ENCODE data around the gene C3orf18.

C3orf18 gene

GRCh38 chr3:50611464-50612233 is 44.1 kb upstream of the C3orf18 start, which contains the start of gene CISH:
Gene CISH, minus strand, starts transcription at chr3:50611774. Its CDS starts 124 bp downstream, at chr3:50611650.
- Histone ChIP-seq H3K4me3 (ENCODE audit: insufficient read length, low read depth) (peak within 1 kb of the TSS; percentile 56), H3K9ac (ENCODE audit: insufficient read length, low read depth) (peak within 1 kb of the TSS; percentile 74), H3K4me1 (ENCODE audit: insufficient read depth, insufficient read length) (peaks cover 14% of the 10 kb centered on the region), H3K9me3 (ENCODE audit: insufficient read depth, low read length) (no peaks in the 10 kb centered on the region), H3K36me3 (ENCODE audit: insufficient read depth, insufficient read length, low read length) (peaks cover 20% of the 10 kb centered on the region), H3K27me3 (ENCODE audit: insufficient read depth, insufficient read length) (peaks cover 53% of the 10 kb centered on the region)
- peak; percentile 88 for DNase-seq (ENCODE audit: low read depth, low spot score)
- no peak for TF ChIP-seq YY1 (IDR thresholded peaks at IDR 0.05; ENCODE audit: insufficient read depth, insufficient read length)
- no peak for TF ChIP-seq SUZ12 (IDR thresholded peaks at IDR 0.05; ENCODE audit: extremely low read depth, insufficient read depth, insufficient read length)
- TF ChIP-seq ZNF274 (IDR thresholded peaks at IDR 0.05; ENCODE audit: low read depth, low read length), result no peak

GRCh38 chr3:50610992-50611463 is 43.5 kb upstream of the C3orf18 start:
- peak overlapping the region; percentile 56 for H3K4me3 ChIP-seq (ENCODE audit: insufficient read length, low read depth)
- no peaks in the 10 kb centered on the region for H3K9me3 ChIP-seq (ENCODE audit: insufficient read depth, low read length)
- peaks cover 14% of the 10 kb centered on the region for H3K4me1 ChIP-seq (ENCODE audit: insufficient read depth, insufficient read length)
- H3K36me3 ChIP-seq (ENCODE audit: insufficient read depth, insufficient read length, low read length), result peaks cover 22% of the 10 kb centered on the region
- H3K9ac ChIP-seq (ENCODE audit: insufficient read length, low read depth), result peak overlapping the region; percentile 72
- peaks cover 49% of the 10 kb centered on the region for H3K27me3 ChIP-seq (ENCODE audit: insufficient read depth, insufficient read length)
- TF ChIP-seq SUZ12 (IDR thresholded peaks at IDR 0.05; ENCODE audit: extremely low read depth, insufficient read depth, insufficient read length) (no peak), YY1 (IDR thresholded peaks at IDR 0.05; ENCODE audit: insufficient read depth, insufficient read length) (no peak), ZNF274 (IDR thresholded peaks at IDR 0.05; ENCODE audit: low read depth, low read length) (no peak)
- no peak for DNase-seq (ENCODE audit: low read depth, low spot score)

DNA sequence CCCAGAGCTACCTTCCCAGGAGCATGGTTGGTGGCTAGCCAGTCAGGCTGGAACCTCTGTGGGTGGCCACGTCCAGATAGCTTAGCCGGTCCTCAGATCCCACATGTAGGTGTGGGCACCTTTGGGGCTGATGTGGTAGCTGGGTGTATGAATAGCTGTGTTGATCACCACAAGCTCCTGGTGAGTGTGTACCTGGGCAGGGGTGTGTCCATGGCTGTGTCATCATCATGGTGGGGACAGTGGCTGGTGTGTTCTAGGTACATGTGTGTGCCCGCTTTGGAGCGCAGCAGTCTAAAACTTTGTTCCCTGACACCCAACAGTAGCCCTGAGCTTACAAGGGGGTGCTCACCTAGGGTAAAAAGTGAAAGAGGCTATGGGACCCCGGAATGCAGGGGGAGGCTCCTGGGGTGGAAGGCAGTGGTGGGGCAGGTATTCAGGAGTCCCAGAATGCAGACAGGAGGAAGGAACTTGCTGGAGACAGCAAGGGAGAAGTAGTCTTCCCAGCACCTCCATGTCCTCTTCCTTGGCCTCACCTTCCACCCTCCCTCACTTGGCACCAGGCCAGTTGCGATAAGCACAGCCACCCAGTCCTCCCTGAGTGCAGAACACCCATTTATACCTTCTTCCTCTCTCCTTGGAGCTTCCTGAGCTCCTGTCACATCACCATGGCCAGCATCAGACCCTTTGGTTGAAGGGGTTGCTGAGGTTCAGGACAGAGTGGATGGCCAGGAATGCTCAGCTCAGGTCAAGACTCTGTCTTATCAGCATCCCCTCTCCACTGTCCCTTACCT is 42.8 kb upstream of the C3orf18 start:
- Histone ChIP-seq H3K36me3 (ENCODE audit: insufficient read depth, insufficient read length, low read length) (peaks cover 22% of the 10 kb centered on the region), H3K4me1 (ENCODE audit: insufficient read depth, insufficient read length) (peaks cover 12% of the 10 kb centered on the region), H3K27me3 (ENCODE audit: insufficient read depth, insufficient read length) (peaks cover 46% of the 10 kb centered on the region), H3K9me3 (ENCODE audit: insufficient read depth, low read length) (no peaks in the 10 kb centered on the region), H3K4me3 (ENCODE audit: insufficient read length, low read depth) (peak overlapping the region; percentile 56), H3K9ac (ENCODE audit: insufficient read length, low read depth) (no peak overlapping the region)
- no peak for TF ChIP-seq SUZ12 (IDR thresholded peaks at IDR 0.05; ENCODE audit: extremely low read depth, insufficient read depth, insufficient read length)
- TF ChIP-seq YY1 (IDR thresholded peaks at IDR 0.05; ENCODE audit: insufficient read depth, insufficient read length), result no peak
- TF ChIP-seq ZNF274 (IDR thresholded peaks at IDR 0.05; ENCODE audit: low read depth, low read length), result no peak
- DNase-seq (ENCODE audit: low read depth, low spot score), result no peak

GRCh38 chr3:50609763-50610085 is 42.2 kb upstream of the C3orf18 start:
- H3K9ac ChIP-seq (ENCODE audit: insufficient read length, low read depth), result no peak overlapping the region

DNA sequence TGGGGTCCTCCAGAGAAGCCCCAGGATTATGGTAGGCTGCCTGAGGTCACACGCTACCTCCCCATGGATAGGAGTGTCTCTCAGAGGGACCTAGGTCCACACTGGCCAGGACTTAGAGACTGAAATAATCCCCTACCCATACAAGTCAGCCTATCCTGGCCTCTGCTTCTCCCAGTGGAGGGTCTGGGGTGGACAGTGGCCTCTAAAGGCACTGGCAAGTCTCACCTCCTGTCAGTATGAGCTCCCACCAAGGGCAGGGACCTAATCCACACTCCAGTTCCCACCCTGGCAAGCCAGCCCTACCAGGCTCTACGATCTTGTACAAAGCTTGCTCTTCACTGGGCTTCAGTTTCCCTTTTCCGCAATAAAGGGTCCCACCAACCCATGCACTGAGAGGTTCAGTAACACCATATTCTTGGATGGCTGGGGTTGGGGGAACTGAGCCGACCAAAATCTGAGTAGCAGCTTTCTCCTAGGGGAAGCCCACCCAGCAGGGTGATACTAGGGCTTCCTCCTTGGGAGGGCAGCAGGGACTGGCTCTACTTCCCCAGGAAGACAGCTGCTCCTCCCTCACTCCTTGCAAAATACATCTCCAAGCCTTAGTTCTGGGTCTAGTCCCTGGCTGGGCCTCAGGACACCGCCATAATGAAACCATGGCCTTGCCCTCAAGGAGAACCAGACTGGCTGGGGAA is 41.7 kb upstream of the C3orf18 start:
- TF ChIP-seq SUZ12 (IDR thresholded peaks at IDR 0.05; ENCODE audit: extremely low read depth, insufficient read depth, insufficient read length) (no peak), YY1 (IDR thresholded peaks at IDR 0.05; ENCODE audit: insufficient read depth, insufficient read length) (no peak), ZNF274 (IDR thresholded peaks at IDR 0.05; ENCODE audit: low read depth, low read length) (no peak)
- Histone ChIP-seq H3K4me3 (ENCODE audit: insufficient read length, low read depth) (no peak overlapping the region), H3K9me3 (ENCODE audit: insufficient read depth, low read length) (no peaks in the 10 kb centered on the region), H3K4me1 (ENCODE audit: insufficient read depth, insufficient read length) (peaks cover 12% of the 10 kb centered on the region), H3K27me3 (ENCODE audit: insufficient read depth, insufficient read length) (peaks cover 38% of the 10 kb centered on the region), H3K9ac (ENCODE audit: insufficient read length, low read depth) (no peak overlapping the region), H3K36me3 (ENCODE audit: insufficient read depth, insufficient read length, low read length) (peaks cover 22% of the 10 kb centered on the region)
- DNase-seq (ENCODE audit: low read depth, low spot score), result no peak

More at GRCh38 chr3:50609763-50610085, 42.2 kb upstream of the C3orf18 start:
- H3K27me3 ChIP-seq (ENCODE audit: insufficient read depth, insufficient read length), result peaks cover 41% of the 10 kb centered on the region
- H3K9me3 ChIP-seq (ENCODE audit: insufficient read depth, low read length), result no peaks in the 10 kb centered on the region
- H3K36me3 ChIP-seq (ENCODE audit: insufficient read depth, insufficient read length, low read length), result peaks cover 22% of the 10 kb centered on the region
- TF ChIP-seq ZNF274 (IDR thresholded peaks at IDR 0.05; ENCODE audit: low read depth, low read length), result no peak
- TF ChIP-seq SUZ12 (IDR thresholded peaks at IDR 0.05; ENCODE audit: extremely low read depth, insufficient read depth, insufficient read length), result no peak
- no peak for TF ChIP-seq YY1 (IDR thresholded peaks at IDR 0.05; ENCODE audit: insufficient read depth, insufficient read length)
- peaks cover 12% of the 10 kb centered on the region for H3K4me1 ChIP-seq (ENCODE audit: insufficient read depth, insufficient read length)
- no peak overlapping the region for H3K4me3 ChIP-seq (ENCODE audit: insufficient read length, low read depth)
- DNase-seq (ENCODE audit: low read depth, low spot score), result no peak

DNA sequence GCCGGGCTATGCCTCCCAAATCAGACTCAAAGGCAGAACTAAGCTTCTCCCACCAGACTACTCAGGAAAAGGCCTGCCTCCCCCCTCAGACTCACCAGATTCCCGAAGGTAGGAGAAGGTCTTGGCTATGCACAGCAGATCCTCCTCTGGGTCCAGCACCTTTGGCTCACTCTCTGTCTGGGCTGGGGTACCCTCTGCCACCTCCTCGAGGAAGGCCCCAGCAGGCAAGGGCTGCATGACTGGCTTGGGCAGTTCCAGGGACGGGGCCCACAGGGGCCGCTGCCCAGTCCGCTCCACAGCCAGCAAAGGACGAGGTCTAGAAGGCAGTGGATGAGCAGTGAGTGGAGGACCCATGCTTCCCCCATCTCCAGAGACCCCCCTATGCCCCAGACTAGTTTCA is 40.7 kb upstream of the C3orf18 start:
- DNase-seq (ENCODE audit: low read depth, low spot score), result no peak
- H3K27me3 ChIP-seq (ENCODE audit: insufficient read depth, insufficient read length), result peaks cover 30% of the 10 kb centered on the region
- peaks cover 22% of the 10 kb centered on the region for H3K36me3 ChIP-seq (ENCODE audit: insufficient read depth, insufficient read length, low read length)
- peaks cover 12% of the 10 kb centered on the region for H3K4me1 ChIP-seq (ENCODE audit: insufficient read depth, insufficient read length)
- H3K9ac ChIP-seq (ENCODE audit: insufficient read length, low read depth), result no peak overlapping the region
- no peak for TF ChIP-seq YY1 (IDR thresholded peaks at IDR 0.05; ENCODE audit: insufficient read depth, insufficient read length)
- TF ChIP-seq SUZ12 (IDR thresholded peaks at IDR 0.05; ENCODE audit: extremely low read depth, insufficient read depth, insufficient read length), result no peak
- TF ChIP-seq ZNF274 (IDR thresholded peaks at IDR 0.05; ENCODE audit: low read depth, low read length), result no peak
- no peak overlapping the region for H3K4me3 ChIP-seq (ENCODE audit: insufficient read length, low read depth)
- no peaks in the 10 kb centered on the region for H3K9me3 ChIP-seq (ENCODE audit: insufficient read depth, low read length)

Measured in NT2/D1 (cell line).